SK-N-SH treated with all-trans-retinoic acid at 6 μM for 48 hours (cell line): ENCODE results near the gene AHRR.

Experiments
- PATZ1 ChIP-seq: fragments of 250-450 bp; sonication (Bioruptor Pico); IDR thresholded peaks from 2 replicates; pipeline ENCODE4 v1.8.0; 2020; ENCODE audit warnings: mild to moderate bottlenecking, moderate library complexity, borderline replicate concordance
- TOX ChIP-seq: fragments of 250-450 bp; sonication (Bioruptor Pico); IDR thresholded peaks from 2 replicates; pipeline ENCODE4 v1.8.0; 2021; ENCODE audit warnings: mild to moderate bottlenecking, moderate library complexity, borderline replicate concordance
- TSHZ2 ChIP-seq: fragments of 250-450 bp; sonication (Bioruptor Pico); IDR thresholded peaks from 2 replicates; pipeline ENCODE4 v1.5.0; 2020; ENCODE audit warnings: mild to moderate bottlenecking, moderate library complexity

- no peak for TF ChIP-seq TOX
- TF ChIP-seq TSHZ2 (CRISPR knock-in tag) = no peak
- no peak for TF ChIP-seq PATZ1 (CRISPR knock-in tag)
Measured at GRCh38 chr5:352639-353611, 31.4 kb downstream of the AHRR start.
